ENCODE results near the gene SCO1.

DNA sequence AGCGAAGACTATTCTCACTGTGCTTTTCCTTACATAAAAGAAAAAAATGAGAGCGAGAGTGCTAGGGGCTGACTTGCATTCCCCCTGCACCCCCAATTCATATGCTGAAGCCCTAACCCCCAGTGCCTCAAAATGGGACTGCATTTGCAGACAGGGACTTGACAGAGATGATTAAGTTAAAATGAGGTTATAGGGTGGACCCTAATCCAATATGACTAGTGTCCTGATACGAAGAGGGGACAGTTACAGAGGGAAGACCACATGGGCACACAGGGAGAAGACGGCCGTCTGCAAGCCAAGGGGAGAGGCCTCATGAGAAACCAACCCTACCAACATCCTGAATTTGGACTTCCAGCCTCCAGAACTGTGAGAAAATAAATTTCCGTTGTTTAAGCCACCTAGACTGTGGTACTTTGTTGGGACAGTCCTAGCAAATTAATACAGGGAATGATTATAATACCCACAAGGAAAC is 34.1 kb upstream of the SCO1 start:
- TF ChIP-seq, protein P1, sequence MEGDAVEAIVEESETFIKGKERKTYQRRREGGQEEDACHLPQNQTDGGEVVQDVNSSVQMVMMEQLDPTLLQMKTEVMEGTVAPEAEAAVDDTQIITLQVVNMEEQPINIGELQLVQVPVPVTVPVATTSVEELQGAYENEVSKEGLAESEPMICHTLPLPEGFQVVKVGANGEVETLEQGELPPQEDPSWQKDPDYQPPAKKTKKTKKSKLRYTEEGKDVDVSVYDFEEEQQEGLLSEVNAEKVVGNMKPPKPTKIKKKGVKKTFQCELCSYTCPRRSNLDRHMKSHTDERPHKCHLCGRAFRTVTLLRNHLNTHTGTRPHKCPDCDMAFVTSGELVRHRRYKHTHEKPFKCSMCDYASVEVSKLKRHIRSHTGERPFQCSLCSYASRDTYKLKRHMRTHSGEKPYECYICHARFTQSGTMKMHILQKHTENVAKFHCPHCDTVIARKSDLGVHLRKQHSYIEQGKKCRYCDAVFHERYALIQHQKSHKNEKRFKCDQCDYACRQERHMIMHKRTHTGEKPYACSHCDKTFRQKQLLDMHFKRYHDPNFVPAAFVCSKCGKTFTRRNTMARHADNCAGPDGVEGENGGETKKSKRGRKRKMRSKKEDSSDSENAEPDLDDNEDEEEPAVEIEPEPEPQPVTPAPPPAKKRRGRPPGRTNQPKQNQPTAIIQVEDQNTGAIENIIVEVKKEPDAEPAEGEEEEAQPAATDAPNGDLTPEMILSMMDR (conservative IDR thresholded peaks at IDR 0.05 in 1 of 2, IDR thresholded peaks at IDR 0.05 in 1 of 2; ENCODE audit: extremely low read depth in 1 of 2, insufficient read depth in 1 of 2, low read depth in 1 of 2, low read length in 2 of 2) = no peak
- TF ChIP-seq EZH2 (IDR thresholded peaks at IDR 0.05; ENCODE audit: borderline replicate concordance, low read length) = no peak
